SK-N-DZ (cell line): ENCODE data around the gene KRT26. TPM values are rescaled to one million over a fixed set of nuclear protein-coding genes. Genes with fewer than 3 reads are reported as not detected.
"Not testable (repeated sequence)": the region's sequence is repeated elsewhere in the genome, so short reads cannot be mapped to it uniquely, and the experiment has no call there.

Experiments used
- DNase-seq: peaks from one replicate; pipeline ENCODE4 v3.0.0-alpha.2; 2015; ENCODE audit warnings: low spot score
- polyA plus RNA-seq, 2 experiments: library from polyadenylated mRNA; depleted of rRNA; stranded (reverse); fragments of >200 nt; gene quantifications; 2 replicates each; pipeline ENCODE4 v1.2.3, GENCODE V29; 2014

KRT26 gene
- not detected in 2 replicates for polyA plus RNA-seq (2014; cell fraction: cytosol; rRNA removed)
- polyA plus RNA-seq (2014; cell fraction: nucleus; rRNA removed): not detected in 2 replicates

- no peak for DNase-seq
These were observed at the start of gene KRT26 for GRCh38 chr17:40772101-40772500. Gene KRT26 (minus strand): TSS chr17:40772201. CDS start chr17:40772113, 88 bp downstream.

GRCh38 chr17:40821536-40821935 lies 49.5 kb upstream of the KRT26 start:
- no peak for DNase-seq

- no peak for DNase-seq
These were observed 48.3 kb upstream of the KRT26 start for GRCh38 chr17:40820228-40820838.

GRCh38 chr17:40819528-40820125 lies 47.6 kb upstream of the KRT26 start:
- peak; percentile 6 for DNase-seq

DNA sequence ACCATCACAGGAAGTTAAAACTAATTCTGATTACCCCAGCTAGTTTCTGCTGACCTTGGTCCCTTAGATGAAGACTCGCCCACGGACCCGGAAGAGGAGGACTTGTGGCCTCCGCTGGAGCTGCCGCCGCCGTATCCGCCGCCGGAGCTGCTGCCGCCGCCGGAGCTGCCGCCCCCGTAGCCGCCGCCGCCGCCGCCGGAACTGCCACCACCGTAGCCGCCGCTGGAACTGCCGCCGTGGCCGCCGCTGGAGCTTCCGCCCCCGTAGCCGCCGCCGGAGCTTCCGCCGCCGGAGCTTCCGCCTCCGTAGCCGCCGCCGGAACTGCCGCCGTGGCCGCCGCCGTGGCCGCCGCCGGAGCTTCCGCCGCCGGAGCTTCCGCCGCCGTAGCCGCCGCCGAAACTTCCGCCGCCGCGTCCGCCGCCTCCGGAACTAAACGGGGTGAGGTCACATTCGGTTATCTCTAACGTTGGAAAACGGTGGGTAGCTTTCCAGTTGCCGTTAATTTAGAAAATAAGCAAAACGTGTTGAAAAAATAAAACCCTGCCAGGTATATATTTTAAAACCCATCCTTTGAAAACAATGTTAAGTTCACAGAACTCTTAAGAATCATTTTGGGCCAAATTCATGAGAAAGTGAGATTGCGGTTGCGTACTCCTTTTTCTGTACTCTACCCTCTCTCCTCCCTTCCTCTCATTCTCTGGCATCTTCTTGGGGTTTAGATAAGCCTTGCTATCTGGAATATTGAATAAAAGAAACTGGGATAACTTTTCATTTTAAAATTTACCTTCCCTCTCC lies 46.9 kb upstream of the KRT26 start:
- DNase-seq: peak; percentile 69

DNA sequence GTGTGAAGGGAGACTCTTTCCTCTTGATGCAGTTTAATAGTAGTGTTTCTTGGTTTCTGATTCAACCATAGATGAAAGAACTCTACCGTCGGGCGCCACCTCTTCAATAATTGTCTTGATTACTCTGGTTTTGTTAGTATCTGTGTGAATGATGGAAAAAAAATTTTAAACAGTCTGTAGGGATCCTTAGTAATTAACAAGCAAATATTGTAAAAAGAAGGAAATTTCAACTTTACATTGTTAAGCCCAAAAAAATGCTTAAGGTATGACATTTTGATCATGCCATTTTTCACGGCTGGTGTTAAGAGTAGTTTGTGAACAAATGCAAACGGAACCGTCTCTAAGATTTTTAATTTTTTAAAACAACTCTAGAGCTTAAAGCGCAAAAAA lies 46.3 kb upstream of the KRT26 start:
- DNase-seq: peak; percentile 7

DNA sequence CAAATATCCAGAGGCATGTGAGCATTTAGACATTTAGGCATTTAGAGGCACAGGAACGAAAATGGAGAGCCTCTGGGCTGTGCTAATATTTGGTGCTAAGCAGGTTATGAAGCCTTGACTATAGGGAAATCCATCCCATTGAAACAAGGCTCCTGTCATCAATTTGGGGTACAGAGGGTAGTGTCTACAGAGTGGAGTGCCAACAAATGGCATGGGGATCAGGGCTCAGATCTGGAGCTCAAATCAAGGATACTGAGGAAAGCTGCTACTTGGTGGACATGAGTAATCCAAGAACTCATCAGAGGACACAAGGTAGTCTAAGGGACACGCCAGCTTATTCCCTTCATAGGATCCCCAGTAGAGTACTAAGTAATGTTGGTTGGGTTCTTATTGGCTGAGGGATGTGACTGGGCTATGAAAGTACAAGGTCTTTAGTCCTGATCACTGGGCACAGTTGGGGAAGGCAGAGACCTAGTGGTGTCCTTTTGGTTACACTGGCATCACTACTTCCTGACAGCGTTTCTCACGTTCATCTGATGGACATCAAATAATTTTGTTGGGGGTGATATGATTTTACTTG lies 45.2 kb upstream of the KRT26 start:
- no peak for DNase-seq

DNA sequence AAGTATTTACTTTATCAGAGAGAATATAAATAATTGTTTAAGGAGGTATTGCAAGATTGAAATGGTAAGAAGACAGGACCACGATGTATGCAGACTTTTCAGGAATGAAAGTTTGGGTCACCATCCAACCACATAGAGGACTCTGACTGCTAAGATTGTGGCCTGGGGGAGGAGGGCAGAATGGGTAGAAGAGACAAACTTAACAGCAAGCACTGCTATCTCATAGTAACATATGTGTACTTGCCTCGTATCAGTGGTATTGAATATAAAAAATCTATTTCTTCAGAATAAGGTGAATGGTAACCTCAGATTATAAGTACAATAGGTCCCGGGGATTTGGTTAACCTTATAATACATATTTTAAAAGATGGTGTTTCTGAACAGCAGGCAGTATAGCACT lies 44.6 kb upstream of the KRT26 start:
- no peak for DNase-seq

- DNase-seq: no peak
These were observed 43.4 kb upstream of the KRT26 start for GRCh38 chr17:40815381-40815780.

DNA sequence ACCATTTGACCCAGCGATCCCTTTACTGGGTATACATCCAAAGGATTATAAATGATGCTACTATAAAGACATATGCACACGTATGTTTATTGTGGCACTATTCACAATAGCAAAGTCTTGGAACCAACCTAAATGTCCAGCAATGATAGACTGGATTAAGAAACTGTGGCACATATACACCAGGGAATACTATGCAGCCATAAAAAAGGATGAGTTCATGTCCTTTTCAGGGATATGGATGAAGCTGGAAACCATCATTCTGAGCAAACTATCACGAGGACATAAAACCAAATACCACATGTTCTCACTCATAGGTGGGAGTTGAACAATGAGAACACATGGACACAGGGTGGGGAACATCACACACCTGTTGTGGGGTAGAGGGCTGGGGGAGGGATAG lies 42.7 kb upstream of the KRT26 start:
- not testable (repeated sequence) for DNase-seq

DNA sequence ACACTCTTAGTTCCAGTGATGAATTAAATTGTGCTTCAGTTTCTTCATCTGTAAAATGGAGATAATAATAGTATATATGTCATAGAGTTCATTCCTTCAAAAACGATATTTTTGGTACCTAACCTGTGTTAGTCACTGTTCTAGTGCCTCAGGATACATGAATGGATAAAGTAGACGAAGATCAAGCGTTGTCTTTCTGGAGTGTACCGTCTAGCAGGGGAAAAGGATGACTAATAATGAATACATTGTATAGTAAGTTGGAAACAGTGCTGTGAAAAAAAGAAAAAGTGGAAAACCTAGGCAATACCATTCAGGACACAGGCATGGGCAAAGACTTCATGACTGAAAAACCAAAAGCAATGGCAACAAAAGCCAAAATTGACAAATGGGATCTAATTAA lies 41.8 kb upstream of the KRT26 start:
- no peak for DNase-seq

- DNase-seq: no peak
These were observed 40.6 kb upstream of the KRT26 start for GRCh38 chr17:40812639-40813038.

- DNase-seq: no peak
These were observed 38.5 kb upstream of the KRT26 start for GRCh38 chr17:40810494-40810893.

- no peak for DNase-seq
These were observed 37.9 kb upstream of the KRT26 start for GRCh38 chr17:40809721-40810421.

DNA sequence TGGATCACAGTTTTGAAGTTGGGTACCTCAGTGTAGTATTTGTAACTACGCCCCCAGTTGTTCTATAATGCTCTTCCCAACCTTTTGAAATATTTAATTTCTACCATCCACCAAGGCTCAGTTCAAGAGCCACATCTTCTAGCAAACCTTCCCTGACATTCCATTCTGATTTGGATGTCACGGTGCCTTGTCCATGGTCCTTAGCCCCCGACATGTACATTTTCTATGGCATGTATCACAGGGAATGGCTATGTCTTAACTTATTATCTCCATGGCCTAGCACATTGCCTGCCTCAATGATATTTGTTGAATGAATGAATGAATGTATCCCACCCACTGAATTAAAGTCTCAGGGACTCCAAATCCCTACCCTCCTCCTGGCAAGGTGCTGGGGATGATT lies 34.1 kb upstream of the KRT26 start:
- DNase-seq: no peak

GRCh38 chr17:40803617-40804082 lies 31.6 kb upstream of the KRT26 start:
- peak; percentile 64 for DNase-seq

- DNase-seq: no peak
These were observed 29.2 kb upstream of the KRT26 start for GRCh38 chr17:40801157-40801556.

- DNase-seq: no peak
These were observed 28.4 kb upstream of the KRT26 start for GRCh38 chr17:40800381-40800780.

DNA sequence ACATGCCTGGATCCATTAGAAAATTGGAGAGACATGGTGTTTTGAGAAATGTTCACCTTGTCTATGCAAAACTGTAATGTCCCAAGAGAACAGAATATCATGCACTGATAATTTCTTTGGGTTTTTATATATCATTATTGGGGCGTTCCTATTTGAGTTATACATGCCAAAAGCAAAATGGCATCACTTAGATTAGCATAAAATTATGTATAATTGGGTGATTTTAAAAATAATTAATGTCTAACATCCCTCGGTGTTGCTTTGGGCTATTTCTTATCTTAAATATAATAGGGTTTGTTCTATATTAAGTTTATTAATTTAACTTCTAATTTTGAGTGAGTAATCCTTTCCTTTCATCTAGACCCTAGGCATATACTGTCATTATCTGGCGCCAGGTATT lies 27.9 kb upstream of the KRT26 start, which contains the start of gene KRT28:
Gene KRT28, minus strand, starts transcription at position 101 of the 400 bp plus-strand sequence. Its CDS starts 66 bp downstream, at position 35.
- no peak for DNase-seq

- DNase-seq: no peak
These were observed 24.8 kb upstream of the KRT26 start for GRCh38 chr17:40796846-40797245.

- no peak for DNase-seq
These were observed 23.1 kb upstream of the KRT26 start for GRCh38 chr17:40795019-40795667.
